Adrenal gland (tissue), 5 donors: ENCODE measurements around the gene PPP1R9A.

Source experiments
- POLR2A ChIP-seq, 2 donors: fragments of 450-650 bp; IDR thresholded peaks; one replicate each; pipeline ENCODE4 v1.6.1; 2017; ENCODE audit warnings: antibody characterized with exemption in 2 of 2, mild to moderate bottlenecking in 2 of 2, moderate library complexity in 1 of 2
- TF ChIP-seq, protein P1 (sequence below), 6 experiments: fragments of 450-650 bp in 4 of 6; fragments of 200-600 bp in 2 of 6; sonication (generic) in 1 of 6; IDR thresholded peaks; 1 replicate in 5 of 6; 2 replicates in 1 of 6; pipeline versions ENCODE4 v1.5.1 to v1.8.0; 2016 to 2021; ENCODE audit warnings: antibody characterized with exemption in 6 of 6, mild to moderate bottlenecking in 2 of 6, moderate library complexity in 1 of 6
- donor health status: DM: no; HTN: no; CAD: no.

DNA sequence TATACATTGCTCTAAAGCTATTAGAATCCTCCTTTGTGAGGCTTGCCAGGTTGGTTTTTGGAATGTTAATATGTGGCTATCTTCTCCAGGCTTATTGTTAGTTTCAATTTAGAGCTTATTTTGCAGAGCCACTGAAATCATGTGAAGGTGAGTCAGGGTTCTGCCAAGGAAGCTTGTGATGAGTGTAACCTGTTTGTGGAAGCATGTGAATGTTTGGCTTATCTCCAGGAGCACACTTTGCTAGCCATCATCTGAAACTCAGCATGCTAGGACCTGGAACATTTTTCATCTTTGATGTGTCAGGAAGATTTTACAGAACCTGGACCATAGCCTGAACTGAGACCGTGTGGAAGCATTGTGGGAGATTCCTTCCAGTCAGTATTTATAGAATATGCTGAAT, 197.3 kb downstream of the PPP1R9A start:
- TF ChIP-seq, protein P1, sequence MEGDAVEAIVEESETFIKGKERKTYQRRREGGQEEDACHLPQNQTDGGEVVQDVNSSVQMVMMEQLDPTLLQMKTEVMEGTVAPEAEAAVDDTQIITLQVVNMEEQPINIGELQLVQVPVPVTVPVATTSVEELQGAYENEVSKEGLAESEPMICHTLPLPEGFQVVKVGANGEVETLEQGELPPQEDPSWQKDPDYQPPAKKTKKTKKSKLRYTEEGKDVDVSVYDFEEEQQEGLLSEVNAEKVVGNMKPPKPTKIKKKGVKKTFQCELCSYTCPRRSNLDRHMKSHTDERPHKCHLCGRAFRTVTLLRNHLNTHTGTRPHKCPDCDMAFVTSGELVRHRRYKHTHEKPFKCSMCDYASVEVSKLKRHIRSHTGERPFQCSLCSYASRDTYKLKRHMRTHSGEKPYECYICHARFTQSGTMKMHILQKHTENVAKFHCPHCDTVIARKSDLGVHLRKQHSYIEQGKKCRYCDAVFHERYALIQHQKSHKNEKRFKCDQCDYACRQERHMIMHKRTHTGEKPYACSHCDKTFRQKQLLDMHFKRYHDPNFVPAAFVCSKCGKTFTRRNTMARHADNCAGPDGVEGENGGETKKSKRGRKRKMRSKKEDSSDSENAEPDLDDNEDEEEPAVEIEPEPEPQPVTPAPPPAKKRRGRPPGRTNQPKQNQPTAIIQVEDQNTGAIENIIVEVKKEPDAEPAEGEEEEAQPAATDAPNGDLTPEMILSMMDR (IDR thresholded peaks at IDR 0.05): no peak
- no peak for TF ChIP-seq POLR2A (IDR thresholded peaks at IDR 0.05)
